HL-60 (cell line): Measurements from ENCODE around the gene TRIM63.

Experiments
- SPI1 ChIP-seq: IDR thresholded peaks from 2 replicates; pipeline ENCODE4 v1.6.1; 2012; ENCODE audit warnings: low read depth, mild to moderate bottlenecking, borderline replicate concordance
- TF ChIP-seq, protein P1 (sequence below): IDR thresholded peaks from one replicate; pipeline ENCODE4 v1.5.1; 2011; ENCODE audit warnings: low read length, control low read depth, inconsistent platforms; ENCODE audit not compliant: insufficient read depth

DNA sequence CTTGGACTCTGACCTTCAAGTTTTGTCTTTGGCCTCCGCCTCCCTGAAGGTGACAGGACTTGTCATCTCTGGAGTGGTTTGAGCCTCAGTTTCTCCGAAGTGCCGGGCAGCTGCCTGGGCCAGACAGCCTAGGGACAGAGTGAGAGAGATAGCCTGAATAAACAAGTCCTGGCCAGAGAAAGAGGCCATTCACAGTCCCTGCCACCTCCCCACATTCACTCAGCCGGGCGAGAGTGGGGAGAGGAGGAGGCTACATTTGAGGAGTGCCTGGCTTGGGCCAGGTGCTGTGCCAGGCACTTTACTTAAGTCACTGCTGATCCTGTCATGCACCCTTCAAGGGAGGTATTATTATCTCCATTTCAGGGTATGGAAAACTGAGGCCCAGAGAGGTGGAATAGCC, 42.4 kb downstream of the TRIM63 start:
- no peak for TF ChIP-seq SPI1
- TF ChIP-seq, protein P1, sequence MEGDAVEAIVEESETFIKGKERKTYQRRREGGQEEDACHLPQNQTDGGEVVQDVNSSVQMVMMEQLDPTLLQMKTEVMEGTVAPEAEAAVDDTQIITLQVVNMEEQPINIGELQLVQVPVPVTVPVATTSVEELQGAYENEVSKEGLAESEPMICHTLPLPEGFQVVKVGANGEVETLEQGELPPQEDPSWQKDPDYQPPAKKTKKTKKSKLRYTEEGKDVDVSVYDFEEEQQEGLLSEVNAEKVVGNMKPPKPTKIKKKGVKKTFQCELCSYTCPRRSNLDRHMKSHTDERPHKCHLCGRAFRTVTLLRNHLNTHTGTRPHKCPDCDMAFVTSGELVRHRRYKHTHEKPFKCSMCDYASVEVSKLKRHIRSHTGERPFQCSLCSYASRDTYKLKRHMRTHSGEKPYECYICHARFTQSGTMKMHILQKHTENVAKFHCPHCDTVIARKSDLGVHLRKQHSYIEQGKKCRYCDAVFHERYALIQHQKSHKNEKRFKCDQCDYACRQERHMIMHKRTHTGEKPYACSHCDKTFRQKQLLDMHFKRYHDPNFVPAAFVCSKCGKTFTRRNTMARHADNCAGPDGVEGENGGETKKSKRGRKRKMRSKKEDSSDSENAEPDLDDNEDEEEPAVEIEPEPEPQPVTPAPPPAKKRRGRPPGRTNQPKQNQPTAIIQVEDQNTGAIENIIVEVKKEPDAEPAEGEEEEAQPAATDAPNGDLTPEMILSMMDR = no peak
